ENCODE data around the gene SLC1A7. TPM values are rescaled to one million over a fixed set of nuclear protein-coding genes. Genes with fewer than 3 reads are reported as not detected.

The SLC1A7 gene
- total and polyA plus RNA-seq, 2 of the 13 experiments (the other 11 are each of a cell fraction or from before 2014, with no cell fraction given) = 0.04 to 2.0 TPM

GRCh38 chr1:53121319-53122172, 20.9 kb downstream of the SLC1A7 start (continued):
- TF ChIP-seq DBP (CRISPR knock-in tag; IDR thresholded peaks at IDR 0.05; ENCODE audit: not compliant biosample characterization) = no peak
- TF ChIP-seq ZNF354B (CRISPR knock-in tag; IDR thresholded peaks at IDR 0.05) = no peak
- TF ChIP-seq MAFK (conservative IDR thresholded peaks at IDR 0.05 in 1 of 2, IDR thresholded peaks at IDR 0.05 in 1 of 2; ENCODE audit: low read length in 2 of 2) = no peak
- TF ChIP-seq GATAD2A (CRISPR knock-in tag; IDR thresholded peaks at IDR 0.05) = peak; percentile 86
- TF ChIP-seq GABPB1 (CRISPR knock-in tag; IDR thresholded peaks at IDR 0.05) = peak; percentile 71; the same call in 1 of the 2 replicates
- no peak for TF ChIP-seq PCBP2 (optimal IDR thresholded peaks at IDR 0.05; ENCODE audit: low read depth, low read length, poor library complexity, severe bottlenecking)
- TF ChIP-seq RXRB (CRISPR knock-in tag; IDR thresholded peaks at IDR 0.05; ENCODE audit: borderline replicate concordance) = peak; percentile 81
- no peak for TF ChIP-seq MAF1 (CRISPR knock-in tag; IDR thresholded peaks at IDR 0.05; ENCODE audit: borderline replicate concordance)
- TF ChIP-seq HMG20A (CRISPR knock-in tag; IDR thresholded peaks at IDR 0.05; ENCODE audit: borderline replicate concordance) = peak; percentile 89
- 0 out of 2 replicates have a peak, but pooled peaks have one; percentile 62 for TF ChIP-seq KLF12 (CRISPR knock-in tag; IDR thresholded peaks at IDR 0.05; ENCODE audit: borderline replicate concordance)
- no peak for TF ChIP-seq SSRP1 (CRISPR knock-in tag; IDR thresholded peaks at IDR 0.05)
- TF ChIP-seq CTCF (CRISPR knock-in tag; IDR thresholded peaks at IDR 0.05) = peak; percentile 65
- no peak for TF ChIP-seq SIN3B (IDR thresholded peaks at IDR 0.05; ENCODE audit: low read length)
- TF ChIP-seq JUN (CRISPR knock-in tag; IDR thresholded peaks at IDR 0.05) = peak; percentile 92
- TF ChIP-seq ZSCAN21 (CRISPR knock-in tag; IDR thresholded peaks at IDR 0.05; ENCODE audit: borderline replicate concordance) = peak; percentile 49; the same call in 1 of the 2 replicates
- no peak for TF ChIP-seq ZNF768 (CRISPR knock-in tag; IDR thresholded peaks at IDR 0.05)
- no peak for TF ChIP-seq TOE1 (CRISPR knock-in tag; IDR thresholded peaks at IDR 0.05)
- no peak for TF ChIP-seq FOXP1 (IDR thresholded peaks at IDR 0.05)
- peak; percentile 83 for TF ChIP-seq FOXP1 (CRISPR knock-in tag; IDR thresholded peaks at IDR 0.05)
- peak; percentile 85 for TF ChIP-seq FOXP4 (CRISPR knock-in tag; IDR thresholded peaks at IDR 0.05)
- no peak for TF ChIP-seq SNAI1 (CRISPR knock-in tag; IDR thresholded peaks at IDR 0.05; ENCODE audit: borderline replicate concordance)
- TF ChIP-seq CBX1 (IDR thresholded peaks at IDR 0.05; ENCODE audit: low read depth) = no peak
- no peak for TF ChIP-seq TMF1 (CRISPR knock-in tag; IDR thresholded peaks at IDR 0.05; ENCODE audit: low read depth)
- peak; percentile 77 for TF ChIP-seq ZNF770 (CRISPR knock-in tag; IDR thresholded peaks at IDR 0.05)

Measured in HepG2 (cell line).